Stimulated activated CD8-positive, alpha-beta memory T cell treated with anti-CD3 and anti-CD28 coated beads, Interleukin-2, amount 100 ng/mL, for 48 hours (primary cell): ENCODE data around the gene TFB2M.

Experiments used
- DNase-seq, 2 donors: peaks; one replicate each; pipeline ENCODE4 v3.0.0-alpha.2; 2020; ENCODE audit warnings: low read depth in 2 of 2

Gene TFB2M

GRCh38 chr1:246554201-246554600, 11.9 kb downstream of the TFB2M start:
- DNase-seq: no peak

DNA sequence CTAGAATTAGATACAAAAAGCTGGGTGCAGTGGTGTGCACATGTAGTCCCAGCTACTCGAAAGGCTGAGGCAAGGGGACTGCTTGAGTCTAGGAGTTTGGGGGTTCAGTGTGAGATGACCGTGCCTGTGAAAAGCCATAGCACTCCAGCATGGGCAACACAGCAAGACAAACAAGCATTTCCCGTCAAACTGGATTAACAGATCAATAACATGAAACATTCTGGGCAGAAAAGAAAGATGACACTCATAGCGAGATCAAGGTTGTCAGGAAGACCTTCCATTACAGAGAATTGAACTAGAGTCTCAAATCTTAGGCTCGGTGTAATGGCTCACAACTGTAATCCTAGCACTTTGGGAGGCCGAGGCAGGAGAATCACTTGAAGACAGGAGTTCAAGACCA, 14.0 kb downstream of the TFB2M start:
- DNase-seq: no peak

DNA sequence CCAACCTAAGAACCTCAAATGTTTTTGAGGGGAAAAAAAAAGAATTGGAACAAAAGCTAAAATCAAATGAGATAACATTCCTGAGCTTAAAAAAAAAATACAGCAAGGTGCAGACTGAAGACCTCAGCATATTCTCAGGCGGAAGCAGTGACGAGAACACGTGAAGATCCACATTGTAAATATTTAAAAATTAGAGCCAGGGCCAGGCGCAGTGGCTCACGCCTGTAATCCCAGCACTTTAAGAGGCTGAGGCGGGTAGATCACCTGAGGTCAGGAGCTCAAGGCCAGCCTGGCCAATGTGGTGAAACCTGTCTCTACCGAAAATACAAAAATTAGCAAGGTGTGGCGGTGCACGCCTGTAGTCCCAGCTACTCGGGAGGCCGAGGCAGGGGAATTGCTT, 15.7 kb downstream of the TFB2M start:
- no peak for DNase-seq

- DNase-seq: no peak
Observed at GRCh38 chr1:246549665-246550064, 16.4 kb downstream of the TFB2M start.

DNA sequence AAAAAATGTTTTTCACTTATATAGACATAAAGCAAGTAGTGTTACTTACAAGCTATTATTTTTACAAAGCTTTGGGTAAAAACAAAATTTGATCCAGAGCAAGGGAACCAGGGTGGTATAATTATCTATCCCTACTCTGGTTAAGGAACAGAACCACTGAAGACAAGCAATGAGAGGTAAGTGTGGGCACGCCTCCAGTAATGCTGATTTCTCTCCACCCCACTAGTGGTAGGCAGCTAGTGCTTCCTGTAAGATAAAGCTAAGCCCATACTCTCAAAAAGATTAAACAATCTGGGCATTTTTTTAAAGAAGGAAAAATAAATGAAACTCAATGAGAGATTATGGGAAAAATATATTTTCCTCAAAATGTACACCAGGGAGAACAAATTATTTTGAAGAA, 22.1 kb downstream of the TFB2M start:
- DNase-seq: no peak

DNA sequence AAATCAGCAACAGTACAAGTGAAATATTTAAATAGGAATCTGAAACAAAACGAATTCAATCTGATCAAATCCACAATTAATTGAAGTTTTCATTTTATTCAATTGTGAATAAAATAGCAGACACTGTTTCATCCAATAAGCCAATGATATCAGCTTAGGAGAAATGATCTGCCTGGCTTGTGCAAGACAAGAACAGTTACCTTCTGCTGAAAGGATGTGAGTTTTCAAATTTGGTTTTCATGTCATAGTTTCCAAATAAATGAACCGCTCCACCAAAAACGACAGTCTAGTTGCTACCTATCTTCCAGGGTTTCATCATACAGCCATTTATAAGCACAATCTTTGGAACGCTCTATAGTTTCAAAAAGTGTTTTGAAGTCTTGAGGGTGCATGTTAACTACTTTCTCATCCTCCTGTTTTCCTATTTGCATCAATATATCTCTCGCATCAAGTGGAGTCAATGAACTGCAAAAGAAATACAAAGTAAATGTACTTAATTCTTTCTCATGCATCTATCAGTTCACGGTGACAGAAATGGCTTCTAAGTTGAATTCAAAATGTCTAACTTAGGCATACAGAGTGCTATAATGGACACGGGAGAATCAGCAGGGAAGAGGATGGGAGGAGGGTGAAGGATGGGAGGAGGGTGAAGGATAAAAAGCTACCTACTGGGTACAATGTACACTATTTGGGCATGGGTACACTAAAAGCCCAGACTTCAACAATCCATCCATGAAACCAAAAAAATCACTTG, 25.1 kb downstream of the TFB2M start:
- DNase-seq: no peak

DNA sequence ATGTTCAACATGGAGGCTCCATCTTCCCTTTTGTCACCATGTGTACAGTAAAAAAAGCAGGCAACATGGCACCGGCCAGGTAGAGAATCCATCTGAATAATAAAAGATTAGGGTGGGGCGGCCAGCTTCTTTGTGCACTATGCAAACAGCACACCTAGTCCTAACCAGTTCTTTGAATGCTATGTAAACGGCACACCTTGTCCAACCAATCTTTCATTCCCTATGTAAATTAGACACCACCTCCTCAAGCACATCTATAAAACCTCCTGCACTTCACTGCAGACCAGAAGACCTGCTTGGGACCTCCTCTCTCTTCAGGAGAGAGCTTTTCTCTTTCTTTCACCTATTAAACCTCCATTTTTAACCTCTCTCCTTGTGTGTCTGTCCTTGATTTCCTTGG, 28.2 kb downstream of the TFB2M start:
- DNase-seq: no peak

- no peak for DNase-seq
Observed at GRCh38 chr1:246537441-246537840, 28.6 kb downstream of the TFB2M start.

- no peak for DNase-seq
Observed at GRCh38 chr1:246534114-246534513, 31.9 kb downstream of the TFB2M start.

- DNase-seq: no peak
Observed at GRCh38 chr1:246533371-246533905, 32.6 kb downstream of the TFB2M start.

DNA sequence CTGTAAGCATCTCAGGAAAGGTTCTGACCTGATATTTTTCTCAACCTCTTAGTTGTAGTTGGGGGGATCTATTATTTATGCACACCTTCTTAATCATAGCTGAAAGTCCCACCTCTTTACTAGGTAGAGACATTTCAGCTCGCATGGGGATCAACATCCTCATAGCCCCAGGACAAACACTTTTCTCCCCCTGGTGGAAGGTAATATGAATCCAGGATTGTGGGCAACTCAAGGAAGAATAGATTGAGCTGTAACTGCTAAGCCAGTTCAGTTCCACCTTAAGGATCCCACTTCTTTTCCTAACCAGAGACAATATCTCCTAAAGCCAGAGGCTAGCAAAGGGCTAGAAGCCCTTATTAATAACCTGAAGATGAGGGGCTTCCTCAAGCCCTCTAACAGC, 33.5 kb downstream of the TFB2M start:
- no peak for DNase-seq

GRCh38 chr1:246530482-246530881, 35.6 kb downstream of the TFB2M start:
- DNase-seq: no peak

GRCh38 chr1:246528933-246529731, 36.9 kb downstream of the TFB2M start:
- DNase-seq: no peak

DNA sequence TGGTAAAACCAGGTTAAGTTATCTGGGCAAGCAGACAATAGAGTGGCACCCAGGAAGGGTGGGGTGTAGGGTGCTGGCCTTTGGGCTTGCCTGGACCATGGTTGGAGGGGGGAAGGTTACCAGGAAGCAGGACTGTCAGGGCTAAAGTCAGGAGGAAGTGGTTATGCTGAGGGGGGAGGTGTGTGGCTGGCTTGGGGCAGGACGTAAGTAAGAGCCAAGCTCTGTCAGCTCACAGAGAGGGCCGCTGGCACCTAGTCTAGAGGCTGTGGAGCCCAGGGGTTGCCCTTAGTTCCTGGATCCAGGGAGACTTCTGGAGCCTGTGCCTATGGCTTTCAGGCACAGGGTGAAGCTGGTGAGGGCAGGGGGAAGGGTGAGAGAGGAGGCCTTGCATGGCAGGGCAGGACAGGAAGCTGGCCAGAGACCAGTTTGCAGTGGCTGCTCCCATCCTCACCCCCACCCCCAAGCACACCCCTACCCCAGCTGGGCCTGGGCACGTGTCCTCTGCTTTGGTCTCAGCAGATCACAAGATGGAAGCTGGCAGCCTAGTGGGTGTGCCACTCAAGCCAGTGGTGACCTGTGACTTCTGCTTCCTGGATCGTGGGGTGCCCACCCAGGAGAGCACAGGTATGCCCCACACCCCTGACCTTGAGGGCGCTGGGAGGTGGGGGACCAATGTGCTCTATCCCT, 38.5 kb downstream of the TFB2M start:
- DNase-seq: no peak

DNA sequence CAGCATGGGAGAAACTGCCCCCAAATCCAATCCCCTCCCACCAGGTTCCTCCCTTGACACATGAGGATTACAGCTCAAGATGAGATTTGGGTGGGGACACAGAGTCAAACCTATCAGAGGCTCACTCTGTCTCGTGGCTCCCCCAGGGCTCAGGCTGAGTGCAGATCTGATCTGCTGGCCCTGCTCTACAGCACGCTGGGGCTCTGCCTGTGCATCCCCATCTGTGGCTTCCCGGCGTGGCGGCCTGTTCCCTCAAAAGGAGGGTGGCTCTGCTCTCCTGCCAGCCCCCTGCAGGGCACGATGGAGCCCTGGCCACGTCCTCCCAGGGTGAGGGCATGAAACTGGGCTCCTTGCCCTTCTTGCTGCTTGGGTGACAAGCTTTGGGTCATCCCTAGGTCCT, 39.1 kb downstream of the TFB2M start:
- no peak for DNase-seq

- DNase-seq: no peak
Observed at GRCh38 chr1:246526380-246526779, 39.7 kb downstream of the TFB2M start.

- no peak for DNase-seq
Observed at GRCh38 chr1:246519514-246519913, 46.5 kb downstream of the TFB2M start.

- DNase-seq: no peak
Observed at GRCh38 chr1:246518456-246519205, 47.4 kb downstream of the TFB2M start.

DNA sequence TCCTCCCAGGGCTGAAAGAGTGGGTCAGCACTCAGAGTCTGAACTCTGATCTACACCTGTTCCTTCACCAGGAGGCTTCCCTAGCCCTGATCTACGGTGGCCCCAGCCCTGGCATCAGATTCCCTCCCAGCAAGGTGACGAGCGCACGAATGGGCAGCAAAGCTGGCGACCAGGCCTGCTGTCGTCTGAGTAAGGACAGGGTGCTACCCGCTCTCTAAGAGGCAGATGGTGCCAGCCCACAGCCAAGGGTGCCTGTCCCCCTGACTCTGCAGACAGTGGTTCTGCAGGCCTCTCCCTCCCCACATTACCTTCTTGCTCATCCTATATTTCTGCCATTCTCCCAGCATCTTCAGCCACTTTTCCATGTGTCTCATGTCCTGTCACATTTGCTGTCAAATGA, 48.7 kb downstream of the TFB2M start:
- DNase-seq: no peak

DNA sequence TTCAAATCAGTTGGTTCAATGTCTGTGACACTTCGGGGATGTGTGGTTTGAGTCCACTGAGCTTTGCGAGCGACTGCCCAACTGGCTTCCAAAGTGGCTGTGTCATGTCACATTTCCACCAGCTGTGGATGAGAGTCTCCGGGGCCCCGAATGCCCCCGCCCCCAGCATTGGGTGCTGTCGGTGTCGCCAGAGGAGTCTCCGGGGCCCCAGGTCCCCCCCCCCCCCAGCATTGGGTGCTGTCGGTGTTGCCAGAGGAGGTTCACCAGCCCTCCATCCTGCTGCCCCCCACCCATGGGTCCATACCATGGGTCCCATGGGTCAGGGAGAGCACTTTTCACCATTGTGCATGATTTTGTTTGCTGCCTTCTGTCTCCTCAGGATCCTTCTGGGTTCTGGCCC, 49.9 kb downstream of the TFB2M start:
- DNase-seq: no peak

DNA sequence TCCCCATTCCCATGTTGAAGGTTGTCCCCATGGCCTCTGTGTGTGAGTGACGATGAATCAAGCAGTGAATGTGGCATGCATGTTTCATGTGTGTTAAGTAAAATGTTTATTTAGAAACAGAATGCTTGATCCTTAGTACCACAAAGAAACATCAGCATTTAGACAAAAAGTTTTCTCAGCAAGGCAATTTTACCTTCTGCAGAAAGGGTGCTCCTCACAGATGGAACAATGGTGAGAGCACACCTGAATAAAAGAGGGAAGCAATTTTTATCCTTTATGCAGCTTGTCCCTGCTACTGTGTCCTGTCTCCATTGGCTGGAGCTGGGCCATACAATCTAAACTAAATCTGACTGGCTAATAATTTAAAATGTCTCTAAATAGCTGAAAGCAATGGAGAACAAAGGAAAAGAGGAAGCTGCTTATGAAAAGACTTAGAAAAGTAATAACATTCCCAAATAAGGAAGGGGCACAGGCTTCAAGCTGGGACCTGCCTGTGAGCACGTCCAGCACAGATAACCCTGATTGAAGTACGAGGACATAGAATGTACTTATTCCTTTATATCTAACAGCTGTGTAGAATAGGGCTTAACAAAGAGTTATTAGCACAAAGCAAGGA, 50.6 kb downstream of the TFB2M start:
- DNase-seq: no peak
